Activated T-cell treated with anti-CD3 and anti-CD28 coated beads, Interleukin-2, amount 50 U/mL, for 24 hours (primary cell): Measurements from ENCODE around the gene LCLAT1.

ENCODE experiments used
- DNase-seq: peaks from one replicate; pipeline ENCODE4 v3.0.0-alpha.2; 2020
- H3K27ac Mint-ChIP-seq: 2 replicates; pipeline ENCODE4 v1.8.0; 2020; ENCODE audit warnings: mild to moderate bottlenecking, mixed read lengths
- H3K27me3 Mint-ChIP-seq: 2 replicates; pipeline ENCODE4 v1.8.0; 2020; ENCODE audit warnings: mixed read lengths
- H3K36me3 Mint-ChIP-seq: 2 replicates; pipeline ENCODE4 v1.8.0; 2020; ENCODE audit warnings: low read depth, mixed read lengths
- H3K4me1 Mint-ChIP-seq: 2 replicates; pipeline ENCODE4 v1.8.0; 2020; ENCODE audit warnings: low read depth, mixed read lengths
- H3K4me3 Mint-ChIP-seq: 2 replicates; pipeline ENCODE4 v1.8.0; 2020; ENCODE audit warnings: mild to moderate bottlenecking, moderate library complexity, mixed read lengths
- H3K9me3 Mint-ChIP-seq: 2 replicates; pipeline ENCODE4 v1.8.0; 2020; ENCODE audit warnings: mixed read lengths

LCLAT1 gene

DNA sequence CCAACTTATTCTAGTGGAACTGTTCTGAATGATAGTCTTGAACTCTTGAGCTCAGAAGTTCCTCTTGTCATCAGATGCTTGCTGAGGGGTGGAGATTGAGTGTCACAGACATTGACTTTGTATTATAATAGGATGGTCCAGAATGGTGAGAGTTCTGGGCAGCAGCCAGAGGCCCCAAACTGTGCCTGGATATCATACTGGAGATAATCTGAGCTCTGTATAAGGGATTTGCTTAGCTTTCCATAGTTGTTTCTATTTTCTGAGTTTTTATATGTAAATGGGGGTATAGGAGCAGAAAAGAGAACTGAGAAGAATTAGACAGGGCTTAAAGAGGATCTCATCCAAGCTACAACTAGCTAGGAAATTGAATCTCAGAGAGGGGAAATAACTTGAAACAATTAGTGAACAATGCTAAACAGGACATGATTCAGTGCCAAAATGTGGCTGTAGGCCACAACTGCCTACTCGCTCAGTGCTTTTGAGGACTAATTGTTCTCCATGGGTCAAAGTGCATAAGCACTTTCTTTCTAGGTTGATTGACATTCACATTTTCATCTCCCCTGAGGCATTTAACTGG, 10.1 kb upstream of the LCLAT1 start:
- H3K4me3 Mint-ChIP-seq: no peak overlapping the region
- no peak overlapping the region for H3K27ac Mint-ChIP-seq
- DNase-seq: no peak
- H3K27me3 Mint-ChIP-seq: no peaks in the 10 kb centered on the region
- H3K4me1 Mint-ChIP-seq: peaks cover 33% of the 10 kb centered on the region
- no peaks in the 10 kb centered on the region for H3K36me3 Mint-ChIP-seq
- no peaks in the 10 kb centered on the region for H3K9me3 Mint-ChIP-seq

DNA sequence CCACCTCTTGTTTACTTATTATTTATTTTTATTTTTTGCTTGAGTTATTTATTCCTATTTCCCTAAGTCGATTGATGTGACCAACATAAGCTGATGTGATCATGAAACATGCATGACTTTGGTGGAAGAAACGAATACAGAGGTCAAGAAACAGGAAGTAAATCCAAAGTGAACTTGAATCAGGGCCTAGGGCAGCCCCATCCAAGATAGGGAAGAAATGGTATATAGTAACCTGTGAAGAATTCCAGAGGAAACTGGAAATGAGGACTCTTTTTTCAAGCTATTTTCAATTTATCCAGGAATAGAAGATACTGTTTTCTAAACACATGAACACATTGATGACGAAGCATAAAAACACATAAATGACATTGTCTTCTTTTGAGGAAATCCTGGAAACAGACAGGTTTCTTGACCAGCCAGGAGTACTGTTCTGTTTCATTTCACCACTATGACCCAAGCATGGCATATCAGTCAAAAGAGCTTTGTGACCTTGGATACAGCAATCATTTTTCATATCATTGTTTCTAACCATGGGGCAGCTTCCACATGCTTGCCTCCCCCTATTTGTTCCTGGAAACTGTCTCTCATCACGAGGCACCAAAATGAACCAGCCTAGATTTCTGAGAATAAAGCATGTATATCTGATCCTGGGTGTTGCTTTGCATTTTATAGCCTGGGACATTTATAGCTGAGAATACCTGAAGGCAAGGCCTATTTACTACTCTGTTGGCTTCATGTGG, 9.1 kb upstream of the LCLAT1 start:
- no peak for DNase-seq
- no peaks in the 10 kb centered on the region for H3K36me3 Mint-ChIP-seq
- no peak overlapping the region for H3K27ac Mint-ChIP-seq
- H3K4me3 Mint-ChIP-seq: no peak overlapping the region
- H3K27me3 Mint-ChIP-seq: no peaks in the 10 kb centered on the region
- peaks cover 31% of the 10 kb centered on the region for H3K4me1 Mint-ChIP-seq
- H3K9me3 Mint-ChIP-seq: no peaks in the 10 kb centered on the region

DNA sequence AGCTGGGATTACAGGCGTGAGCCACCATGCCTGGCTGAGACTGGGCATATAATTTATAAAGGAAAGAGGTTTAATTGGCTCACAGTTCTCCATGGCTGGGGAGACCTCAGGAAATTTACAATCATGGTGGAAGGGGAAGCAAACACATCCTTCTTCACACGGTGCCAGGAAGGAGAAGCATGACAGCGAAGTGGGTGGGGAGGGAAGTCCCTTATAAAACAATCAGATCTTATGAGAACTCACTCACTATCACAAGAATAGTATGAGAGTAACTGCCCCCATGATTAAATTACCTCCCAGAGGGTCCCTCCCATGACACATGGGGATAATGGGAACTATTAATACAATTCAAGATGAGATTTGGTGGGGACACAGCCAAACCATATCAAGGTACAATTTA, 7.8 kb upstream of the LCLAT1 start:
- Mint-ChIP-seq H3K4me1 (peaks cover 31% of the 10 kb centered on the region), H3K27me3 (no peaks in the 10 kb centered on the region), H3K36me3 (no peaks in the 10 kb centered on the region), H3K4me3 (no peak overlapping the region), H3K9me3 (no peaks in the 10 kb centered on the region), H3K27ac (no peak overlapping the region)
- DNase-seq: no peak

GRCh38 chr2:30439879-30440278, 7.2 kb upstream of the LCLAT1 start:
- H3K27ac Mint-ChIP-seq: peak overlapping the region; percentile 28

DNA sequence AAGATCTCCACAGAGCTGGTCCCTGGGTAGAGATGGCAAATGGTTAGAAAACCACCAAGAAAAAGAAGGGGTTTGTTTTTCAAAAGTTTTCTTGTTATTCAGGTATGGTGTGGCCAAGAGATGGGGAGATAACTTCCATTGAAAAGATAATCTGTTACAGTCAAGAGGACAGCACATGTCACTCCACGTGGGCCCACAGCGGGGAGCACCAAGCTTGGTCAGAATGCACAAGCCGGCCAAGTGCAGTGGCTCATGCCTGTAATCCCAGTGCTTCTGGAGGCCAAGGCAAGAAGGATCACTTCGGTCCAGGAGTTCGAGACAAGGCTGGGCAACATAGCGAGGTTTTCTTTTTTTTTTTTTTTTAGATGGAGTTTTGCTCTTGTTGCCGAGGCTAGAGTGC, 6.0 kb upstream of the LCLAT1 start:
- Mint-ChIP-seq H3K27me3 (no peaks in the 10 kb centered on the region), H3K4me3 (no peak overlapping the region), H3K36me3 (no peaks in the 10 kb centered on the region), H3K9me3 (no peaks in the 10 kb centered on the region), H3K27ac (no peak overlapping the region), H3K4me1 (peaks cover 32% of the 10 kb centered on the region)
- no peak for DNase-seq

More at GRCh38 chr2:30439879-30440278, 7.2 kb upstream of the LCLAT1 start:
- H3K9me3 Mint-ChIP-seq: no peaks in the 10 kb centered on the region
- H3K4me3 Mint-ChIP-seq: no peak overlapping the region
- H3K4me1 Mint-ChIP-seq: peaks cover 31% of the 10 kb centered on the region
- no peaks in the 10 kb centered on the region for H3K36me3 Mint-ChIP-seq
- DNase-seq: no peak
- no peaks in the 10 kb centered on the region for H3K27me3 Mint-ChIP-seq

- no peak for DNase-seq
- no peak overlapping the region for H3K27ac Mint-ChIP-seq
- no peaks in the 10 kb centered on the region for H3K27me3 Mint-ChIP-seq
- H3K4me3 Mint-ChIP-seq: no peak overlapping the region
- peaks cover 13% of the 10 kb centered on the region for H3K36me3 Mint-ChIP-seq
- peaks cover 35% of the 10 kb centered on the region for H3K4me1 Mint-ChIP-seq
- no peaks in the 10 kb centered on the region for H3K9me3 Mint-ChIP-seq
Observed at GRCh38 chr2:30443081-30443480, 4.0 kb upstream of the LCLAT1 start.

DNA sequence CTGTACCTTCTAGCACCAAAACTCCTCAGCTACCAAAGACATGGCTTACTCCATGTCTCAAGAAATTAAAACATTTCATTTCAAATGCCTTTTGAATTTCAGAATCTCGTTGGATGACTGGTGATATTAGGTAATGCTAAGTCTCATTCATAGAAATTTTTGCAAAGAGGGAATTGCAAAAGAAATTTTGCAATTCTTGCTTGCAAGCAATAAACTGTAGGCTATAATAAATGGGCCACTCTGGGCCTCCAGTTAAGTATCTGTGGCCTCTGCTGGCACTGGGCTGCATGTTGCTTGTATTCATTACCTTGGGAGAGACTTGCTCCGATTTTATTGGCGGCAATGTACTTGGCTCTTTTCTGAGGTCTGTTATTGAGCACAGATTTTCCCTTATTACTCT, 2.8 kb upstream of the LCLAT1 start:
- H3K27ac Mint-ChIP-seq: no peak overlapping the region

GRCh38 chr2:30445266-30445821, 1.7 kb upstream of the LCLAT1 start:
- no peaks in the 10 kb centered on the region for H3K9me3 Mint-ChIP-seq
- peaks cover 35% of the 10 kb centered on the region for H3K4me1 Mint-ChIP-seq
- no peak for DNase-seq
- no peak overlapping the region for H3K27ac Mint-ChIP-seq
- peaks cover 26% of the 10 kb centered on the region for H3K36me3 Mint-ChIP-seq
- H3K27me3 Mint-ChIP-seq: no peaks in the 10 kb centered on the region
- H3K4me3 Mint-ChIP-seq: no peak overlapping the region

More for the DNA sequence above, 2.8 kb upstream of the LCLAT1 start:
- Mint-ChIP-seq H3K4me3 (no peak overlapping the region), H3K27me3 (no peaks in the 10 kb centered on the region), H3K4me1 (peaks cover 39% of the 10 kb centered on the region), H3K36me3 (peaks cover 19% of the 10 kb centered on the region), H3K9me3 (no peaks in the 10 kb centered on the region)
- DNase-seq: no peak

- H3K4me3 Mint-ChIP-seq: peak overlapping the region; percentile 93
- H3K9me3 Mint-ChIP-seq: no peaks in the 10 kb centered on the region
- no peak for DNase-seq
- peak overlapping the region; percentile 98 for H3K27ac Mint-ChIP-seq
- peaks cover 35% of the 10 kb centered on the region for H3K36me3 Mint-ChIP-seq
- H3K27me3 Mint-ChIP-seq: no peaks in the 10 kb centered on the region
- peaks cover 42% of the 10 kb centered on the region for H3K4me1 Mint-ChIP-seq
Observed at GRCh38 chr2:30446602-30447148, 371 bp upstream of the LCLAT1 start.

DNA sequence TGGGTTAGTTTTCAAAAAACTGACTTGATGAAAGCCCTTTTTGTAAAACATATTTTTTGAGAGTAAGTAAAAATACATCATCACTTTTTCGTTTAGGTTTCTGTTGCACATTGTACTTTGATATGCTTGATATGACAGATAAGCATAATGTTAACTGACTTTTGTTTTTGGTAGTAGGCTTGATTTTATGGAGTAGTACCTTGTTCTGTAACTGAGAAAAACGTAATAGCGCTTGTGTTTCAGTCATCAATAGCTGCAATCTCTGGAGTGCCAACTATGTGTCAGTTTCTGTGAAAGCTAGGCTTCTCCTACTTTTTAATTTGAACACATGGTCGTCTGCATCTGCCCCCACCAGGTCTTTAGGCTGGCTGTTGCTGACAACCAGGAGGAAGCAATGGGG, 1.3 kb downstream of the LCLAT1 start:
- Mint-ChIP-seq H3K27me3 (no peaks in the 10 kb centered on the region), H3K36me3 (peaks cover 35% of the 10 kb centered on the region)

DNA sequence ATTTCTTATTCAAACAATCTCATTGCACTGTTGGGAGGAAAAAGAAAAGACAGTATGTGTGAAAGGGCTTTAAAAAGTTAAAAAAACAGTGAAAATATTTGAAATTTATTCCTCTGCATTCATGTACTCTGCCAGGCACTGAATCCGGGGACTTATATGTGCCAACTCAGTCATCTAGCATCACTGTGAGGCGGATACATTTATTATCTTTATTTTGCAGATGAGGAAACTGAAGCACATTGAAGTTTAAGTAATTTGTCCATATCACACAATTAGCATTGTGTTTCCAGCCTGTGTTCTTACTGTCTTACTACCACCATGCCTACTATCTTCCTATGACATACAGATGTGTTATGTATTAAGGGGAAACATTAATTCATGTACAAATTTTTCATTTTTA, 1.8 kb downstream of the LCLAT1 start:
- DNase-seq: no peak

More for the DNA sequence above, 1.3 kb downstream of the LCLAT1 start:
- peak overlapping the region; percentile 98 for H3K27ac Mint-ChIP-seq
- H3K9me3 Mint-ChIP-seq: no peaks in the 10 kb centered on the region
- H3K4me1 Mint-ChIP-seq: peaks cover 51% of the 10 kb centered on the region
- peak overlapping the region; percentile 93 for H3K4me3 Mint-ChIP-seq
- no peak for DNase-seq

GRCh38 chr2:30450025-30450424, 3.0 kb downstream of the LCLAT1 start:
- no peaks in the 10 kb centered on the region for H3K9me3 Mint-ChIP-seq
- no peak overlapping the region for H3K27ac Mint-ChIP-seq
- H3K36me3 Mint-ChIP-seq: peaks cover 35% of the 10 kb centered on the region
- no peaks in the 10 kb centered on the region for H3K27me3 Mint-ChIP-seq
- H3K4me1 Mint-ChIP-seq: peaks cover 56% of the 10 kb centered on the region
- DNase-seq: no peak
- H3K4me3 Mint-ChIP-seq: no peak overlapping the region

More for the DNA sequence above, 1.8 kb downstream of the LCLAT1 start:
- Mint-ChIP-seq H3K4me3 (peak overlapping the region; percentile 93), H3K27ac (peak overlapping the region; percentile 98), H3K36me3 (peaks cover 35% of the 10 kb centered on the region), H3K9me3 (no peaks in the 10 kb centered on the region), H3K27me3 (no peaks in the 10 kb centered on the region), H3K4me1 (peaks cover 51% of the 10 kb centered on the region)

- peaks cover 57% of the 10 kb centered on the region for H3K4me1 Mint-ChIP-seq
- no peaks in the 10 kb centered on the region for H3K27me3 Mint-ChIP-seq
- H3K9me3 Mint-ChIP-seq: no peaks in the 10 kb centered on the region
- H3K27ac Mint-ChIP-seq: no peak overlapping the region
- DNase-seq: no peak
- H3K4me3 Mint-ChIP-seq: no peak overlapping the region
- peaks cover 22% of the 10 kb centered on the region for H3K36me3 Mint-ChIP-seq
Observed at GRCh38 chr2:30453498-30453897, 6.5 kb downstream of the LCLAT1 start.

DNA sequence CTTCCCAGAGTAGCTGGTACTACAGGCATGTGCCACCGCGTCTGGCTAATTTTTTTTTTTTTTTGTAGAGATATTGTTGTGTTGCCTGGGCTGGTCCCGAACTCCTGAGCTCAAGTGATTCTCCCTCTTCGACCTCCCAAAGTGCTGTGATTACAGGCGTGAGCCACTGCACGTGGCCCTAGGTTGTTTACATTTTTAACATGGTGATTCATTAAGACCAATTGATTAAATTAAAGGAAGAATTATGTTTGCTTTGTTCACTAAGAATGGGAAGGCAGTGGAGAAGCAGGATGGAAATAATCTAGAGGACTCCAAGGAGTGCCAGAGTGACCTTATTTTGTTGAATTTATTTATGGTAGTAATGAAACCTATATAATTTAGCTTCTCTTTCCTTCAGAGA, 7.5 kb downstream of the LCLAT1 start:
- DNase-seq: no peak
- Mint-ChIP-seq H3K27ac (no peak overlapping the region), H3K9me3 (no peaks in the 10 kb centered on the region), H3K27me3 (no peaks in the 10 kb centered on the region), H3K4me1 (peaks cover 58% of the 10 kb centered on the region), H3K36me3 (peaks cover 19% of the 10 kb centered on the region), H3K4me3 (no peak overlapping the region)
